ENCODE data around the gene KRTAP10-2.

Gene KRTAP10-2

DNA sequence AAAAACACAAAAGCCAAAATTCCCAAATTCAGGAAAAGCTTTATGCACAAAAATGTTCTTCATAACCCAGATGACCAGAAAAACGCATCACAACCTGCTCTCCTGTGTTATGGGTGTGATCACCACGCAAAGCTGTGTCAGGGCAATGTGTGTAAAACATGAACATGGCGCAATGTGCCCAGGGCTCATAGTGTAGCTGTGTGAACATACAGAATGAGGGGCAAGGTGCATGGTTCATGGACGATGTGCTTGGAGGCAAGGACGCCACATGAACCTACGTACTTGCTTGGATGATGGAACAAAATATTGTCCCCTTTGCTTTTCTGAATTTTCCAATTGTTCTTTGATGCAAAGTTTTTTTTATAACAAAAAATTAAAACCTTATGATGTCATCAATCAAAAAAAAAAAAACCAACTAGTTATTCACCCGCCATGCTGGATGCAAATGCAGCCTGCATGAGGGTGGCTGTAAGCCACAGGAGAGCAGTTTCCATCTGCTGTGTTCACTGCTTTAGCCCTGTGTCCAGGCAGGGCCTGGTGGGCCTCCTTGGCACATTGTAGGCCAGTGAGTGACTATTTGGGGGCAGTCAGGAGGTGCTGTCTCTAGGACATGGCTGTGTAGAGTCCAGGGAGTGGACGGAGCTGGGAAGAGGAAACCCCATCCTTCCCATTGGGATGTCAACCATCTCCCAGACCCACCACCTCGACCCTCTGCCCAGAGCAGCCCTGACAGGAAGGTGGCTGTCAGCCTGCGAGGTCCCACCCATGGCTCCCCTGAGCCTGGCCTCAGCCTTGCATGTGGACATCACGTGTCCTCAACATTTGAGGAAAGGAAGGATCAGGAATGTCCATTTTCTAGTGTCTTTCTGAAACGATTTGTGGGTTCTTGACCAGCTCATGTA lies 25.0 kb downstream of the KRTAP10-2 start:
- H3K4me1 ChIP-seq (ENCODE audit: control insufficient read depth, insufficient read depth, low read length): no peaks in the 10 kb centered on the region
- H3K9me3 ChIP-seq (replicated peaks; ENCODE audit: low read length): peaks cover 3% of the 10 kb centered on the region
- no peaks in the 10 kb centered on the region for H3K36me3 ChIP-seq (ENCODE audit: insufficient read depth, low read length)

GRCh38 chr21:44525391-44526095 lies 25.8 kb downstream of the KRTAP10-2 start:
- peaks cover 3% of the 10 kb centered on the region for H3K9me3 ChIP-seq (replicated peaks; ENCODE audit: low read length)
- H3K36me3 ChIP-seq (ENCODE audit: insufficient read depth, low read length): no peaks in the 10 kb centered on the region
- no peak overlapping the region for H3K4me2 ChIP-seq (ENCODE audit: low read length)
- no peaks in the 10 kb centered on the region for H3K27me3 ChIP-seq (ENCODE audit: control insufficient read depth, insufficient read depth, low read length)
- H3K4me1 ChIP-seq (ENCODE audit: control insufficient read depth, insufficient read depth, low read length): no peaks in the 10 kb centered on the region
- H3K9ac ChIP-seq (ENCODE audit: low read depth, low read length): no peak overlapping the region
- H3K4me3 ChIP-seq (ENCODE audit: low read length): no peak overlapping the region

More for the DNA sequence above, 25.0 kb downstream of the KRTAP10-2 start:
- H3K4me3 ChIP-seq (ENCODE audit: low read length): no peak overlapping the region
- H3K9ac ChIP-seq (ENCODE audit: low read depth, low read length): no peak overlapping the region
- H3K27me3 ChIP-seq (ENCODE audit: control insufficient read depth, insufficient read depth, low read length): no peaks in the 10 kb centered on the region
- no peak overlapping the region for H3K4me2 ChIP-seq (ENCODE audit: low read length)

GRCh38 chr21:44524414-44525371 lies 26.6 kb downstream of the KRTAP10-2 start:
- Histone ChIP-seq H3K27me3 (ENCODE audit: control insufficient read depth, insufficient read depth, low read length) (no peaks in the 10 kb centered on the region), H3K9ac (ENCODE audit: low read depth, low read length) (no peak overlapping the region), H3K9me3 (replicated peaks; ENCODE audit: low read length) (peaks cover 3% of the 10 kb centered on the region), H3K36me3 (ENCODE audit: insufficient read depth, low read length) (no peaks in the 10 kb centered on the region), H3K4me3 (ENCODE audit: low read length) (no peak overlapping the region), H3K4me1 (ENCODE audit: control insufficient read depth, insufficient read depth, low read length) (no peaks in the 10 kb centered on the region), H3K4me2 (ENCODE audit: low read length) (no peak overlapping the region)

DNA sequence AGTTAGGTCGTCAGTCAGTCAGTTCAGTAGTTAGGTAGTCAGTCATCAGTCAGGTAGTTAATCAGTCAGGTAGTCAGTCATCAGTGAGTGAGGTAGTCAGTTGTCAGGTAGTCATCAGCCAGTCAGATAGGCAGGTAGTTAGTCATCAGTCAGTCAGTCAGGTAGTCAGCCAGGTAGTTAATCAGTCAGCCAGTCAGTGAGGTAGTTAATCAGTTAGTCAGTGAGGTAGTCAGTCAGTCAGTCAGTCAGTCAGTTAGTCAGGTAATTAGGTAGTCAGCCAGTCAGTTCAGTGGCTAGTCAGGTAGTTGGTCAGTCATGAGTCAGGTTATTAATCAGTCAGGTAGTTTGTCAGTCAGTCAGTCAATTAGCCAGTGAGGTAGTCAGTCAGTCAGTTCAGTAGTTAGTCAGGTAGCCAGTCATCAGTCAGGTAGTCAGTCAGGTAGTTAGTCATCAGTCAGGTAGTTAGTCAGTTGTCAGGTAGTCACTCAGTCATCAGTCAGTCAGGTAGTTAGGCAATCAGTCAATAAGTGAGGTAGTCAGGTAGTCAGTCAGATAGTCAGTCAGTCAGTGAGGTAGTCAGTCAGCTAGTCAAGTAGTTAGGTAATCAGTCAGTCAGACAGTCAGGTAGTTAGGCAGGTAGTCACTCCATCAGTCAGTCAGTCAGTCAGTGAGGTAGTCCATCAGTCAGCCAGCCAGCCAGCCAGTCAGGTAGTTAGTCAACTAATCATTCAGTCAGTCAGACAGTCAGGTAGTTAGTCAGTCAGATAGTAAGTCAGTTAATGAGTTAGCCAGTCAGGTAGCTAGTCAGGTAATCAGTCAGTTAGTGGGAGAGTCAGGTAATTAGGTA lies 27.5 kb downstream of the KRTAP10-2 start:
- Histone ChIP-seq H3K4me3 (ENCODE audit: low read length) (no peak overlapping the region), H3K4me2 (ENCODE audit: low read length) (no peak overlapping the region), H3K9me3 (replicated peaks; ENCODE audit: low read length) (peaks cover 3% of the 10 kb centered on the region), H3K36me3 (ENCODE audit: insufficient read depth, low read length) (no peaks in the 10 kb centered on the region), H3K9ac (ENCODE audit: low read depth, low read length) (no peak overlapping the region), H3K27me3 (ENCODE audit: control insufficient read depth, insufficient read depth, low read length) (no peaks in the 10 kb centered on the region), H3K4me1 (ENCODE audit: control insufficient read depth, insufficient read depth, low read length) (no peaks in the 10 kb centered on the region)

GRCh38 chr21:44522753-44523204 lies 28.5 kb downstream of the KRTAP10-2 start:
- peaks cover 3% of the 10 kb centered on the region for H3K9me3 ChIP-seq (replicated peaks; ENCODE audit: low read length)
- H3K4me1 ChIP-seq (ENCODE audit: control insufficient read depth, insufficient read depth, low read length): no peaks in the 10 kb centered on the region
- no peak overlapping the region for H3K4me3 ChIP-seq (ENCODE audit: low read length)
- no peaks in the 10 kb centered on the region for H3K36me3 ChIP-seq (ENCODE audit: insufficient read depth, low read length)
- H3K4me2 ChIP-seq (ENCODE audit: low read length): no peak overlapping the region
- no peak overlapping the region for H3K9ac ChIP-seq (ENCODE audit: low read depth, low read length)
- H3K27me3 ChIP-seq (ENCODE audit: control insufficient read depth, insufficient read depth, low read length): no peaks in the 10 kb centered on the region

- no peak overlapping the region for H3K4me2 ChIP-seq (ENCODE audit: low read length)
- H3K4me3 ChIP-seq (ENCODE audit: low read length): no peak overlapping the region
- peaks cover 3% of the 10 kb centered on the region for H3K9me3 ChIP-seq (replicated peaks; ENCODE audit: low read length)
- H3K4me1 ChIP-seq (ENCODE audit: control insufficient read depth, insufficient read depth, low read length): no peaks in the 10 kb centered on the region
- H3K9ac ChIP-seq (ENCODE audit: low read depth, low read length): no peak overlapping the region
- H3K27me3 ChIP-seq (ENCODE audit: control insufficient read depth, insufficient read depth, low read length): no peaks in the 10 kb centered on the region
- no peaks in the 10 kb centered on the region for H3K36me3 ChIP-seq (ENCODE audit: insufficient read depth, low read length)
These were observed 29.2 kb downstream of the KRTAP10-2 start for GRCh38 chr21:44521928-44522752.

GRCh38 chr21:44521301-44521927 lies 29.9 kb downstream of the KRTAP10-2 start:
- Histone ChIP-seq H3K9me3 (replicated peaks; ENCODE audit: low read length) (peaks cover 3% of the 10 kb centered on the region), H3K4me3 (ENCODE audit: low read length) (no peak overlapping the region), H3K27me3 (ENCODE audit: control insufficient read depth, insufficient read depth, low read length) (no peaks in the 10 kb centered on the region), H3K4me2 (ENCODE audit: low read length) (no peak overlapping the region), H3K36me3 (ENCODE audit: insufficient read depth, low read length) (no peaks in the 10 kb centered on the region), H3K9ac (ENCODE audit: low read depth, low read length) (no peak overlapping the region), H3K4me1 (ENCODE audit: control insufficient read depth, insufficient read depth, low read length) (no peaks in the 10 kb centered on the region)

DNA sequence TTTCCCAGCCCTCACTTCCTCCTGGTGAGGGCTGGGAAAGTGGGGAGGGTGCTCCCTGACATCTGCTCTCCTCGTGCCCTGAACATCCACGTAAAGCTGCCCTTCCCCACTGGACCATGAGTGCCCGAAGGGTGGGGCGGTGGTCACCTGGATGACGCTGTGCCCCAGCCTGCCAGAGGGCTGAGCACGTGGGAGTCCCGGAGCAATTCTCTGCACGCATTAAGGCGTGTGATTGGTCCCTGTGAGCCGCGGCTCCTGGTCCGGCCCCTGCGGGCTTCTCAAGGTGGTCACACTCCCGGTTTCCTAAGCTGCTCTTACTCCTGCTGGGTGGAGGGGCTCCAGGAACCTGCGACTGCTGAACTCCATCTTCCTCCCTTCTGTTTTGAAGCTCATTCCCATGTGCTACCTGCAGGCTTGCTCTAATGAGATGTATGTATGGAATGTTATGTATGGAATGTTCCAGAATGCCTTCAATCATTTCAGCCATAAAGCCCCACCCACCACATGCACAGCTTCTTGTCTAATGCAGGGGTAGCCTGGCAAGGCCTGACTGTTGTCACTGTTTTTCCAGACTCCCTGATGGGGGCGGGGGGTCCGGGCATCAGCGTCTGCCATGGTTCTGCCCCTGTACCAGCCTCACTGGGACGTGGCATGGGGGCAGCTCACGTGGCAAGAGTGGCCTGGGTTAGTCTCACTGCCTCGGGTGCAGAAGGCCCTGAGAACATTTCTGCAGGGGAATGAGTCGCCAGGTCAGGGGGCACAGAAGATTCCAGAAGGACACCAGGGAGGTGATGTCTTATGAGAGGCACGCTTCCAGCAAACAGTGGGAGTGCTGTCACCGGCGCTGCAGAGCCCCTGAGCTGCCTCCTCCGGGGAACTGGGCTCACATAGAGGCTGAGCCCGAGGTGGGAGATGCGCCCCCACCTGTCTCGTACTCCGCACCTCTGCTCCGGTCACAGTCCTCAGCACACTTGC lies 30.7 kb downstream of the KRTAP10-2 start:
- Histone ChIP-seq H3K9me3 (replicated peaks; ENCODE audit: low read length) (peaks cover 3% of the 10 kb centered on the region), H3K9ac (ENCODE audit: low read depth, low read length) (no peak overlapping the region), H3K4me3 (ENCODE audit: low read length) (no peak overlapping the region), H3K4me1 (ENCODE audit: control insufficient read depth, insufficient read depth, low read length) (no peaks in the 10 kb centered on the region), H3K36me3 (ENCODE audit: insufficient read depth, low read length) (no peaks in the 10 kb centered on the region), H3K4me2 (ENCODE audit: low read length) (no peak overlapping the region), H3K27me3 (ENCODE audit: control insufficient read depth, insufficient read depth, low read length) (no peaks in the 10 kb centered on the region)

Data from skeletal muscle satellite cell (primary cell).